Measurements from ENCODE around the gene LRRN2.

DNA sequence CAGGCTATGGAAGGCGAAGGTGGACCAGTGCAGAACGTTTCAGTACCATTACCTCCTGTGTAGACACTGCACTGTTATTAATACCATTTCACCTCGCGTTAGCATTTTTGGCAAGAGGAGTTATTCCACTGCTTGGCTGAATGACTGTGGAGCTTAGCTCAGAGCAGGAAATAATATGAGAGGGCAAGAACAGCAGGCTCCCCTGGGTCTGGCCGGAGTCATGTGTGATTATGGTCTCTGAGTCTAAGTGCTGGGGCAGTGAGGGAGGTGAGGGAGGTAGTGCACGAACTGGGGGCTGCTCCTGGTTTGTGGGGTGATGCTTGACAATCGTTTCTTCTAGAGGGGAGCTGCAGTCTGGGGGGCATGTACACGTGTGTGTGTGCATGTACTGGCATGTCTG is 86.4 kb downstream of the LRRN2 start:
- TF ChIP-seq IRF3 (IDR thresholded peaks at IDR 0.05; ENCODE audit: low read depth, low read length) = no peak
- TF ChIP-seq, protein P1, sequence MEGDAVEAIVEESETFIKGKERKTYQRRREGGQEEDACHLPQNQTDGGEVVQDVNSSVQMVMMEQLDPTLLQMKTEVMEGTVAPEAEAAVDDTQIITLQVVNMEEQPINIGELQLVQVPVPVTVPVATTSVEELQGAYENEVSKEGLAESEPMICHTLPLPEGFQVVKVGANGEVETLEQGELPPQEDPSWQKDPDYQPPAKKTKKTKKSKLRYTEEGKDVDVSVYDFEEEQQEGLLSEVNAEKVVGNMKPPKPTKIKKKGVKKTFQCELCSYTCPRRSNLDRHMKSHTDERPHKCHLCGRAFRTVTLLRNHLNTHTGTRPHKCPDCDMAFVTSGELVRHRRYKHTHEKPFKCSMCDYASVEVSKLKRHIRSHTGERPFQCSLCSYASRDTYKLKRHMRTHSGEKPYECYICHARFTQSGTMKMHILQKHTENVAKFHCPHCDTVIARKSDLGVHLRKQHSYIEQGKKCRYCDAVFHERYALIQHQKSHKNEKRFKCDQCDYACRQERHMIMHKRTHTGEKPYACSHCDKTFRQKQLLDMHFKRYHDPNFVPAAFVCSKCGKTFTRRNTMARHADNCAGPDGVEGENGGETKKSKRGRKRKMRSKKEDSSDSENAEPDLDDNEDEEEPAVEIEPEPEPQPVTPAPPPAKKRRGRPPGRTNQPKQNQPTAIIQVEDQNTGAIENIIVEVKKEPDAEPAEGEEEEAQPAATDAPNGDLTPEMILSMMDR (IDR thresholded peaks at IDR 0.05) = no peak
- TF ChIP-seq, protein P2, sequence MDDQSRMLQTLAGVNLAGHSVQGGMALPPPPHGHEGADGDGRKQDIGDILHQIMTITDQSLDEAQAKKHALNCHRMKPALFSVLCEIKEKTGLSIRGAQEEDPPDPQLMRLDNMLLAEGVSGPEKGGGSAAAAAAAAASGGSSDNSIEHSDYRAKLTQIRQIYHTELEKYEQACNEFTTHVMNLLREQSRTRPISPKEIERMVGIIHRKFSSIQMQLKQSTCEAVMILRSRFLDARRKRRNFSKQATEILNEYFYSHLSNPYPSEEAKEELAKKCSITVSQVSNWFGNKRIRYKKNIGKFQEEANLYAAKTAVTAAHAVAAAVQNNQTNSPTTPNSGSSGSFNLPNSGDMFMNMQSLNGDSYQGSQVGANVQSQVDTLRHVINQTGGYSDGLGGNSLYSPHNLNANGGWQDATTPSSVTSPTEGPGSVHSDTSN (IDR thresholded peaks at IDR 0.05) = no peak
- no peak for TF ChIP-seq RAD21 (IDR thresholded peaks at IDR 0.05; ENCODE audit: low read length)
- TF ChIP-seq, protein P3, sequence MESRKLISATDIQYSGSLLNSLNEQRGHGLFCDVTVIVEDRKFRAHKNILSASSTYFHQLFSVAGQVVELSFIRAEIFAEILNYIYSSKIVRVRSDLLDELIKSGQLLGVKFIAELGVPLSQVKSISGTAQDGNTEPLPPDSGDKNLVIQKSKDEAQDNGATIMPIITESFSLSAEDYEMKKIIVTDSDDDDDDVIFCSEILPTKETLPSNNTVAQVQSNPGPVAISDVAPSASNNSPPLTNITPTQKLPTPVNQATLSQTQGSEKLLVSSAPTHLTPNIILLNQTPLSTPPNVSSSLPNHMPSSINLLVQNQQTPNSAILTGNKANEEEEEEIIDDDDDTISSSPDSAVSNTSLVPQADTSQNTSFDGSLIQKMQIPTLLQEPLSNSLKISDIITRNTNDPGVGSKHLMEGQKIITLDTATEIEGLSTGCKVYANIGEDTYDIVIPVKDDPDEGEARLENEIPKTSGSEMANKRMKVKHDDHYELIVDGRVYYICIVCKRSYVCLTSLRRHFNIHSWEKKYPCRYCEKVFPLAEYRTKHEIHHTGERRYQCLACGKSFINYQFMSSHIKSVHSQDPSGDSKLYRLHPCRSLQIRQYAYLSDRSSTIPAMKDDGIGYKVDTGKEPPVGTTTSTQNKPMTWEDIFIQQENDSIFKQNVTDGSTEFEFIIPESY (IDR thresholded peaks at IDR 0.05; ENCODE audit: borderline replicate concordance, low read depth) = no peak
- no peak for TF ChIP-seq SMC3 (IDR thresholded peaks at IDR 0.05; ENCODE audit: low read depth, low read length)
- TF ChIP-seq CHD2 (IDR thresholded peaks at IDR 0.05; ENCODE audit: low read length, partially characterized antibody) = no peak
- TF ChIP-seq POLR2AphosphoS5 (IDR thresholded peaks at IDR 0.05; ENCODE audit: low read depth, low read length) = no peak
- TF ChIP-seq EP300 (IDR thresholded peaks at IDR 0.05; ENCODE audit: borderline replicate concordance in 1 of 2, low read depth in 1 of 2, low read length in 1 of 2) = no peak
- TF ChIP-seq MEF2A (IDR thresholded peaks at IDR 0.05; ENCODE audit: borderline replicate concordance, low read depth) = no peak
- no peak for TF ChIP-seq USF2 (IDR thresholded peaks at IDR 0.05; ENCODE audit: borderline replicate concordance, low read depth, low read length)
- TF ChIP-seq RFX5 (IDR thresholded peaks at IDR 0.05; ENCODE audit: low read length) = no peak
- TF ChIP-seq ELF1 (IDR thresholded peaks at IDR 0.05) = no peak
